HG03342 (cell line): ENCODE results near the gene METTL18.

Experiments
- ATAC-seq: cut with Tn5 transposase; IDR thresholded peaks from one replicate; pipeline ENCODE4 v1.9.1; 2021; ENCODE audit warnings: mild to moderate bottlenecking, moderate library complexity; ENCODE audit not compliant: unreplicated experiment

METTL18 gene

GRCh38 chr1:169786974-169787373, 7.7 kb downstream of the METTL18 start:
- ATAC-seq, result no peak

DNA sequence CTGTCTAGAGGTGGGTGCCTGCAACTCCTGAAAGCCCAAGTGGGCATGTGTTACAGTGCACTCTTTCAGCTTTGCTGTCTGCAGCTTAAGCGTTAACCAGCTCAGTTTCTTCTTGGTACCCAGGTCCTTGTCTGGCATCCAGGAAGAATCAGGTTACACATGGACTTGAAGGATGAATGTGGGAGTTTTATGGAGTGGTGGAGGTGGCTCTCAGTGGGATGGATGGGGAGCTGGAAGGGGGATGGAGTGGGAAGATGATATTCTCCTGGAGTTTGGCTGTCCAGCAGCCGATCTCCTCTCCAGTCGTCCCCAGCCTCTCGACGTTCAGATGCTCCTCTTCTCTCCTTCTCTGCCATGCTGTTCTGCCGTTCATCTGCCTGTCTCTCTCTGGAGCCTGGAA, 9.4 kb downstream of the METTL18 start:
- no peak for ATAC-seq

- no peak for ATAC-seq
These were observed 10.6 kb downstream of the METTL18 start for GRCh38 chr1:169784102-169784501.

- no peak for ATAC-seq
These were observed 12.1 kb downstream of the METTL18 start for GRCh38 chr1:169782596-169782995.

GRCh38 chr1:169779970-169780369, 14.7 kb downstream of the METTL18 start:
- ATAC-seq, result no peak

DNA sequence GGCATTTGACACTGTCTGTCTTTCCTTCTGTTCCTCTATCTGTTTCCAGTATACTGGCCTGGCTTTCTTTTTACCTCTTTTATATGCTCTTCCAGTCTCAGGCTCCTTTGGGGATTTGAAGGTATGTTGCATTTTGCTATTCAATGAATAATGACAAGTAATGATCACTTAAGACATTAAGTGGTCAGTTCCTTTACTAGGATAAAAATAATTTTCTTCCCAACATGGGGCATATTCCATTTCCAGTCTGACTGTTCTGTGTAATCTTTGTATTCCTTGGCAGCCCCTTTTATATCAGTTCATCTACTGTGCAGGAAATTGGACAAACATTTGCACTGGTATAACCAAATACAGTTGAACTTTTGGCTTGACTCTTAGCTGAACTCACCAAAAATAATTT, 15.6 kb downstream of the METTL18 start:
- ATAC-seq, result no peak

- no peak for ATAC-seq
These were observed 18.3 kb downstream of the METTL18 start for GRCh38 chr1:169776440-169776839.

DNA sequence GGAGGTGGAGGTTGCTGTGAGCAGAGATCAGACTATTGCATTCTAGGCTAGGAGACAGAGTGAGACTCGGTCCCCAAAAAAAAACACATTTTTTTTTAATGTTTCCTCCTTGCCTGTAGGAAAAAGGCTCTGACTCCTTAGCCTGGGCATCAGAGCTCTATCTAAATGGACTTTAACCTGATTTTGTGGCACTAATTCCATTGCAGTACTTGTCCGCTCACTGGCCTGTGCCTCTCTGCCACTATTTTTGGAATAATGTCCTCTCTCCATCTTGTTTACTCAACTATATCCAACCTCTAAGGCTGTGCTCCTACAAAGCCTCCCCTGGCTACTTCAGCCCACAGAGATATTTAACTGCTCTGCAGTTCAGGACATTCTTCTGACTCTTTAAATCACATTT, 26.5 kb downstream of the METTL18 start:
- no peak for ATAC-seq

DNA sequence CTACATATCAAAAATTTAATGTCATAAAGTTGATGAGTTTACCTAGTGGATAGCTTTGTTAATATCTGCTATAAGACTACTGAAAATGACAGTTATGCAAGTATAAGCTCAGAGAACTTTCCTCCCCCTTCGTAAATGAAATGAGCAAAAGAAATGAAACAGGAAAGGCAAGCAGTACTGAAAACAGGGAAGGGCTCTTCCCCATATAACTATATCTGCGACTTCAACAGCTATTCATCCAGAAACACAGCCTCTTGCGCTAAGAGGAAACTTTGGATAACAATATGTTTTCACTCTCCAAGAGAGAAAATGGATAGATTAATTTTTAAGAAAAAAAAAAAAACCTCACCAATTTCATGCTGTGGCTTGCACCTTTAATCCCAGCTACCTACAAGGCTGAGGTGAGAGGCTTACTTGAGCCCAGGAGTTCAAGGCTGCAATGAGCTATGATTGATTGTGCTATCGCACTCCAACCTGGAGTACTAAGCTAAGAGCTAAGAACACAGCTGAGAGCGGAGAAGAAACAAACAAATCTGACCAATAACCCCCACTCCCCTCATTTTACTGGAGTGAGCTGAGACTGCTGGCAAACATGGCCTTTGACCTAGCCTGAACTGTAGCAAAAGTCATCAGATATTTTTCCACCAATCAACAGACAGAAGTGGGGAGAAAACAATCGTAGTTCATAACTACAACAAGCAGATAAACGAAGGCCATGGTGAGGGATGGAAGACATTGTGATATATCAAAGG, 29.0 kb downstream of the METTL18 start:
- no peak for ATAC-seq

DNA sequence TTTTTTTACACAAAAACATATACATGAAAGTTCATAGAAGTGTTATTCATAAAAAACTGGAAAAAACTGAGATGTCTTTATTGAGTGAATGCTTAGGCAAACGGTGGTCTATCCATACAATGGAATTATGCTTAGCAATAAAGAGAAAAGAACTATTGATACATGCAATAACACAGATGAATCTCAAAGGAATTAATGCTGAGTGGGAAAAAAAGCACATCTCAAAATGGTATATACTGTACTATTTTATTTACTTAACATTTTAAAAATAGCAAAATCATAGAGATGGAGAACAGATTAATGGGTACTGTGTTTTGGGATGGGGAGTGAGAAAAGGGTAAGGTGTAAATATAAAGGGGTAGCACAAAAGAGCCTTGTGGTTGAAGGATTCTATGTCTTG, 29.8 kb downstream of the METTL18 start:
- ATAC-seq, result no peak

- ATAC-seq, result no peak
These were observed 32.0 kb downstream of the METTL18 start for GRCh38 chr1:169762699-169763098.

GRCh38 chr1:169759038-169759437, 35.7 kb downstream of the METTL18 start:
- no peak for ATAC-seq

DNA sequence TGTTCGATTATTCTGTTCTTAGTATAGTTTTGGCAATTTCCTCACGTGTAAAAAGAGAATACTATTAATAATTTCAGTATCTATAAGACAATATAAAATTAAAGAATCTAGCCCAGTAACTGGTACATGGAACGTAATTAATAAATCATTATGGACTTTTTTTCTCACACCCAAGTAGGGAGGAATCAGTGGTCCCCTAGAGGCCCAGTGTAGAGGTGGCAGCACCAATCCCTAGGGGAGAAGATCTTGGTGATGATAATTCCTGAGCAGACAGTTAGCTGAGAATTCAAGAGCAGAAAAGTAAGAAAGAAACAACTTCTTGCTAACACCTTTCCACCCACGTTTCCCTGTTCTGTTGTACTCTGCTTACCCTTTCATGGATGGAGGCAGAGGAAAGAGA, 41.2 kb downstream of the METTL18 start:
- no peak for ATAC-seq

GRCh38 chr1:169750041-169750440, 44.7 kb downstream of the METTL18 start:
- ATAC-seq, result no peak

DNA sequence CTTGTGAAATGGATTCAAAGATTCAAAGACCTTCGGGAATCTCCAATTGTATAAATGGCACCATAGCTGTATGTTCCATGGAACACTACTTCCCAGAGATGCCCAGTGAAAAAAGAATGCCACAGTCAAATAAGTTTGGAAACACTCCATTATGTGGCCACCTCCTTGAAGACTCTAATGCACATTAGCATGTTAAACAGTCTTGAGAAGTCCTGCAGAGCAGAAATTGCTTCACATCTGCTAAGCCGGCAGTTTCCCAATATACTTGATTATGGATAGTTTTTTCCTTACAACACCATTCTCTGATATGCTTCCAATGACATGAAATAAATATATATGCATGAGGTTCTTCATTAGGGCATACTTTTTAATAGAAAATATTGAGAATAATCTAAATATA, 48.2 kb downstream of the METTL18 start:
- ATAC-seq, result no peak

DNA sequence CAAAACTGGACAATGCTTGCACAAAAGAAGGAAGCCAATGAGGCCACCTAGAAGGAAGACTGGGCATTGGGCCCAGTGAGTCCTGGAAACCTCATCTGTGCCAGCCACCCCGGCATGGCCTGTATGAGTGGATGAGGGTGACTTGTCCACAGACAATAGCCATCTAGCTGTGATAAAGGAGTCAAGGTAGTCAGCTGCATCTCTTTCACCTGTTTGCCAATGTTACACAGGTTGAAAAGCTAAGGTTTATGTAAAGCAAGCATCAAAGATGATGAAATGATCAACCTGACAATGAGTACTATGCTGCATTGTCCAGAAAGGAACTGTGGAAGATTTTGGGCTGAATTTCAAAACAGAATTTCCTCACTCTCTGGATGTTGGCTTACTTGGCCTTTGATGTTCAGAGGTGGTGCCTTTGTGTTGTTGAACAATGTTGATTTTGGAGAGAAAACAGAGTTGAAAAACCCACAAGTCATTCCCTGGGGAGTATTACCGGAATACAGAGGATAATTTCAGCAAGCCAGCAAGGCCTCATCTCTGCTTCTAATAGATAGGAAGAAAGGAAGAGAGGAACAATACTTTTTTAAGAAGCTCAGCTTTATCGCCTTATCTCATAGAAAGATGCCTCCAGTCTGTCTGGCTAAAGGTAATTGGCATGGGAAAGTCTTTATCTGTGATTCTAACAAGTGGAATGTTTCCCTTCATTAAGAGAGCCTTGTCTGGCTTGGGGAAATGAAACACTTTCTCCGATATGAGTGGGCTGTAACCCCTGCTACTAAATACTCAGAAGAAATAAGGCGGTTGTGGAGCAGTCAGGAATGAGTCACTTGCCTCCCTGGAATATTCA, 49.5 kb downstream of the METTL18 start:
- ATAC-seq, result no peak
